Left hindlimb (tissue), 1 donor: ENCODE results near the gene ZGLP1.
A peak's percentile ranks its signal among the peaks of the same experiment; 100 is the strongest.

ENCODE experiments used
- DNase-seq: peaks from one replicate; pipeline ENCODE4 v3.0.0-alpha.2; 2018

The ZGLP1 gene

GRCh38 chr19:10274589-10274988 is 35.0 kb downstream of the ZGLP1 start:
- DNase-seq, result no peak

DNA sequence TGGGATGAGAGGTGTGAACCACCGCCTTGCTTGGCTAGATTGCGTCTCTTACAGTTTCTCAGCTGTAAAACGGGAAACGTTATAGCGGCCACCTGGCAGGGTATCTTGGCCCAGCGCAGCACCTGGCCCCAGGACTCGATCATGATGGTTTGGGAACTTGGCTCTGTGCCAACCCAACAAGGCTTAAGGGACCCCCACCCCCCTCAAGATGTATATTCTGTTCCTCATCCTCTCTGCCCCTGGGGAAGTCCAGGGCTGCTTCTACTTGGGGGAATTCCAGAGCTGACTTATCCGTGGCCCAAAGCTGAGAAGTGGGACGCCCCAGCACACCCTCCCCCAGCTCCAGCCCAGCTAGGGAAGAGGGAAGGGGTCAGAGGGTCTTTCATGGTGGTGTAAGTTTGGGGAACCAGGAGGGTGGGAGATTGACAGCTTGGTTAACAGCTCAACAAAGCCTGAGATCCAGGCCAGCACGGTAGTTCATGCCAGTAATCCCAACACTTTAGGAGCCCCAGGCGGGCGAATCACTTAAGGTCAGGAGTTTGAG is 38.0 kb downstream of the ZGLP1 start:
- DNase-seq, result no peak

DNA sequence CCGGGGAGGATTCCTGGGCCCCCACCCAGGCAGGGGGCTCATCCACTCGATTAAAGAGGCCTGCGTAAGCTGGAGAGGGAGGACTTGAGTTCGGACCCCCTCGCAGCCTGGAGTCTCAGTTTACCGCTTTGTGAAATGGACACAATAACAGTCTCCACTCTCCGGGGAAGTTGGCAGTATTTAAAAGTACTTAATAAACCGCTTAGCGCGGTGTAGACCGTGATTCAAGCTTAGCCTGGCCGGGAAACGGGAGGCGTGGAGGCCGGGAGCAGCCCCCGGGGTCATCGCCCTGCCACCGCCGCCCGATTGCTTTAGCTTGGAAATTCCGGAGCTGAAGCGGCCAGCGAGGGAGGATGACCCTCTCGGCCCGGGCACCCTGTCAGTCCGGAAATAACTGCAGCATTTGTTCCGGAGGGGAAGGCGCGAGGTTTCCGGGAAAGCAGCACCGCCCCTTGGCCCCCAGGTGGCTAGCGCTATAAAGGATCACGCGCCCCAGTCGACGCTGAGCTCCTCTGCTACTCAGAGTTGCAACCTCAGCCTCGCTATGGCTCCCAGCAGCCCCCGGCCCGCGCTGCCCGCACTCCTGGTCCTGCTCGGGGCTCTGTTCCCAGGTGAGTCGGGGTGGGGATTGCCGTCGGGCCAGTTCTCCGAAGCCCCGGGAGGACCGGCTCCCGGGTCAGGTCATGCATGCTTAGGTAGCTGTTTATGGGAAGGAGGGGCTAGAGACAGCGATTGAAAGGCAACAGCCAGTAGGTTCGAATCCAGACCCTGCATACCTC is 38.8 kb downstream of the ZGLP1 start, which contains the start of gene ICAM1:
TSS of gene ICAM1 (plus strand) at position 505 of the 779 bp plus-strand sequence. CDS start at position 545, 40 bp downstream.
- peak; percentile 78 for DNase-seq

DNA sequence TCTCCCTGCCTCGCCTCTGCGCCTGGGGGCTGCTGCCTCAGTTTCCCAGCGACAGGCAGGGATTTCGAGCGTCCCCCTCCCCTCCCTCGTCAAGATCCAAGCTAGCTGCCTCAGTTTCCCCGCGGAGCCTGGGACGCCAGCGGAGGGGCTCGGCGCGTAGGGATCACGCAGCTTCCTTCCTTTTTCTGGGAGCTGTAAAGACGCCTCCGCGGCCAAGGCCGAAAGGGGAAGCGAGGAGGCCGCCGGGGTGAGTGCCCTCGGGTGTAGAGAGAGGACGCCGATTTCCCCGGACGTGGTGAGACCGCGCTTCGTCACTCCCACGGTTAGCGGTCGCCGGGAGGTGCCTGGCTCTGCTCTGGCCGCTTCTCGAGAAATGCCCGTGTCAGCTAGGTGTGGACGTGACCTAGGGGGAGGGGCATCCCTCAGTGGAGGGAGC is 39.4 kb downstream of the ZGLP1 start:
- peak; percentile 59 for DNase-seq

- peak; percentile 84 for DNase-seq
These were observed 40.1 kb downstream of the ZGLP1 start for GRCh38 chr19:10269333-10270179.

GRCh38 chr19:10268071-10268470 is 41.5 kb downstream of the ZGLP1 start:
- DNase-seq, result no peak

DNA sequence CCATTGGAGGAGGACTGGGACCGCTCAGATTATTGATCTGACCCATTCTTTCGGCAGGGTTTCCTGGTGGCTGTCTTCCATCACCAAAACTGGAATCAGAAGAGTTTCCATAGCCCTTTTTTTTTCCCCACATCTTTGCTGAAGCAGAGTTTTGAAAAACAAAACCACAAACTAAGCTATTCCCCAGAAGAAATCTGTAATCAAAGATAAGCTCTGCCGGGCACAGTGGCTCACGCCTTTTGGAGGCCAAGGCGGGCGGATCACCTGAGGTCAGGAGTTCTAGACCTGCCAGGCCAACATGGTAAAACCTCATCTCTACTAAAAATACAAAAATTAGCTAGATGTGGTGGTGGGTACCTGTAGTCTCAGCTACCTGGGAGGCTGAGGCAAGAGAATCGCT is 42.9 kb downstream of the ZGLP1 start:
- DNase-seq, result no peak

GRCh38 chr19:10262771-10263170 is 46.8 kb downstream of the ZGLP1 start:
- DNase-seq, result no peak

DNA sequence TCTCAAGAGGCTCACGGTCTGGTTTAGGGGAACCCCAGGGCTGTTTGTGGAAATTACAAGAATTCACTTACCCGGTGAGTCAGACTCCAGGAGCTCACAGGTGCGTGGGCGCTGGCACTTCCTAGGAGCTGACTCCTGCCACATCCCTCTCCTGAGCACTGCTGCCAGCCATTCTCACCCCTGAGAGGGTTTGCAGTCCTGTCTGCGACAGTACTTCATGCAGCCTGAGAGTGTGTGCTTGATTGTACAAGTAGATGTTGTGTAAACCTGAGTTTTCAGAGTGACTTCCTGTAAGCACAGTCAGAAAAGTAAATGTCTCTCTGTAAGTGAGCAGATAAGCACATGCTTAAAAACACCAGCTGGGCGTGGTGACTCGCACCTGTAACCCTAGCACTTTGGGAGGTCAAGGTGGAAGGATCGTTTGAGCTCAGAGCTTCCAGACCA is 49.5 kb downstream of the ZGLP1 start:
- DNase-seq, result no peak

DNA sequence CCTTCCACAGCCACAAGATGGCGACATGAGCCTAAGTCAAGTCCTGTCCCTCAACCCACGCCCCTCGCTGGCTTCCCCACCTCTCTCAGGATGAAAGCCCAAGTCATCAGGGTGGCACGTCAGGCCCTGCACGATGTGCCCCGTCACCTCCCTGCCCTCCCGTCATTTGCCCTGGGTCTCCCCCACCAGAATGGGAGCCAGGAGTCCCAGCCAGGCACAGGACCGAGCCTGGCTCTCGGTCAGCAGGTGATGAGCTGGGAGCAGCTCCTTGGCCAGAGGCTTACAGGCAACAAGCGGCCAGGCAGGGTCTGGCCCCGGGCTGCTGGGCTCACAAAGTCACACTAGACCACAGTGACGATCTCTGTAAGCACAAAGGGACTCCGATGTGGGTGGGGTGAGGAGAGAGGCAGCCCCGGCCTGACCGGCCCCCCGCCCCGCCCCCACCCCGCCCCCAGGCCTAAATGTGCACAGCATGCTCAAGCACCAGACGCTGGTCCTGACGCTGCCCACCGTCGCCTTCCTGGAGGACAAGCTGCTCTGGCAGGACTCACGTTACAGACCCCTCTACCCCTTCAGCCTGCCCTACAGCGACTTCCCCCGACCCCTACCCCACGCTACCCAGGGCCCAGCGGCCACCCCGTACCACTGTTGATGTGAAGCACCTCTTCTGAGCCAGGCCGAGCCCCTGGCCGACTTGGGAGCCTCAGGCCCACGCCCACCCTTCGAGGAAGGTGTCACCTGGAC is 50.3 kb downstream of the ZGLP1 start:
- DNase-seq, result peak; percentile 74

DNA sequence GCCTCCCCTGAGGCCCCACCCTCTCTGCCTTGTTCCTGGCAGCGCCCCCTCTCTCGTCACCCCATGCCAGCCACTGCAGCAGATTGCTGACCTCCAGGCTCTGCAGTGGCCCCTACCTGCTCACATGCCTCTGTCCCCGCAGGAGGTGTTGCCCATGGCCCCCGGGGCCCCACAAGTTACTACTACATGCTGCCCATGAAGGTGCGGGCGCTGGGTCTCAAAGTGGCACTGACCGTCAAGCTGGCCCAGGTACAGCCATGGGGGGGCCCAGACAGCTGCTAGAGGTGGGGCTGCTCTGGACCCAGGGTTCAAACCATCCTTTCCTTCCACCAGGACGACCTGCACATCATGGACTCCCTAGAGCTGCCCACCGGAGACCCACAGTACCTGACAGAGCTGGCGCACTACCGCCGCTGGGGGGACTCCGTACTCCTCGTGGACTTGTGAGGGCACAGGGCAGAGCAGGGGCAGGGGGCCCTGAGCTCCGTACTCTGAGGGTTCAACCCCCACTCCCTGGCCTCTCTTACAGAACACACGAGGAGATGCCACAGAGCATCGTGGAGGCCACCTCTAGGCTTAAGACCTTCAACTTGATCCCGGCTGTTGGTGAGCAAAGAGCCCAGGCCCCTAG is 51.4 kb downstream of the ZGLP1 start:
- DNase-seq, result no peak

GRCh38 chr19:10256970-10257615 is 52.5 kb downstream of the ZGLP1 start:
- no peak for DNase-seq

DNA sequence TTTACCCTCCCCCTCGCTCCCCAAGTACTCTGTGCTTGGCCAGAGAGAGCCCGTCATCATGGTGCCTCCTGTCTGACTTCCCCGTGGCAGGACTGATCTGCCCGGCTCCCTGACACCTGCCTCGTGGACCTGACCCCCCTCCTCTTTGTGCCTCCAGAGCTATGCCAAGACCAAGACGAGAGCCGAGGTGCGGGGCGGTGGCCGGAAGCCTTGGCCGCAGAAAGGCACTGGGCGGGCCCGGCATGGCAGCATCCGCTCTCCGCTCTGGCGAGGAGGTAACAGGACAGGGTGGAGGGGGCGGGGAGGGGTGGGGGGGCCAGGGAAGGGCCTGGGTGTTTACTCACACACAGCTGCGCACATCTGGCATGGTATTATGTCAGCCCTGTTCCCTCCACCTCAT is 53.1 kb downstream of the ZGLP1 start:
- DNase-seq, result no peak

DNA sequence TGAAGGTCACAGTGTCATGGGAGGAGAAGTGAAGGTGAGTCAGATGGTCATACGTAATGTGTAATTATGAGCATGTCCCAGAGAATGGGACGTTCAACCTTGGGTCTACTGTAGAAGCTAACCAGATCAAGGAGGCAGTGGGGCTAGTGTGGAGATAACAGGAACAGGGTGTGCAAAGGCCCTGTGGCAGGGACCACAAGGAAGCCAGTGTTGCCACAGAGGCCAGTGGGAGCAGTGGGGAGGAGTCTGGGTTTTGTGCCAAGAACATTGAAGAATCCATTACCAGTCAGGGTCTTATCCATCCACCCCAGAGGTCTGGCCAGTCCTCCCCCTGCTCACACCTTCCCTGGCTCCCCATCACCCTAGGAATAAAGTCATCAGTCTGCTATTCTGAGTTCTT is 54.3 kb downstream of the ZGLP1 start:
- no peak for DNase-seq
